Panc1 (cell line): ENCODE measurements around the gene SLC6A1. TPM values are rescaled to one million over a fixed set of nuclear protein-coding genes. Genes with fewer than 3 reads are reported as not detected.

Experiments
- ATAC-seq: fragments of 200-7000 bp; cut with Tn5 transposase; 2 replicates; pipeline ENCODE4 v1.9.1; 2020; ENCODE audit warnings: mild to moderate bottlenecking, moderate library complexity
- BruUV-seq: library from RNA; stranded (reverse); fragments of 400-500 nt; replicated peaks from 2 replicates; lab custom pipeline; 2021; lab: Mats Ljungman, UMichigan
- CTCF ChIA-PET: fragments of 300-600 bp; sonication (Branson Sonifier 250); formaldehyde crosslinking; loops from one replicate; lab custom pipeline; 2022; ENCODE audit warnings: antibody characterized with exemption; lab: Charles Lee
- POLR2A ChIA-PET: fragments of 300-600 bp; sonication (Branson Sonifier 250); formaldehyde crosslinking; loops from one replicate; lab custom pipeline; 2022; ENCODE audit warnings: antibody characterized with exemption; lab: Charles Lee
- DNase-seq: peaks from one replicate; pipeline ENCODE4 v3.0.0-alpha.2; 2010; ENCODE audit warnings: low read depth, low spot score
- H3K27ac ChIP-seq: 2 replicates; pipeline ENCODE4 v1.5.1; 2011; ENCODE audit warnings: mild to moderate bottlenecking, low read length, inconsistent platforms
- H3K27me3 ChIP-seq: fragments of 200-500 bp; sonication (Bioruptor generic); 2 replicates; pipeline ENCODE4 v1.6.0; 2014; ENCODE audit warnings: low read length, inconsistent platforms; ENCODE audit not compliant: control insufficient read depth, insufficient read depth
- H3K36me3 ChIP-seq: fragments of 200-500 bp; sonication (Bioruptor generic); 2 replicates; pipeline ENCODE4 v1.5.1; 2014; ENCODE audit warnings: inconsistent platforms, mild to moderate bottlenecking, low read length, moderate library complexity; ENCODE audit not compliant: control insufficient read depth, insufficient read depth
- H3K4me1 ChIP-seq: 2 replicates; pipeline ENCODE4 v1.5.1; 2011; ENCODE audit warnings: inconsistent platforms, mild to moderate bottlenecking, low read length, moderate library complexity; ENCODE audit not compliant: control insufficient read depth, insufficient read depth
- H3K4me3 ChIP-seq, 2 experiments: 2 replicates each; pipeline ENCODE4 v1.5.1; 2011 to 2012; ENCODE audit warnings: low read depth in 2 of 2, low read length in 2 of 2, mild to moderate bottlenecking in 2 of 2, inconsistent platforms in 1 of 2, moderate library complexity in 1 of 2
- H3K9me3 ChIP-seq: fragments of 200-500 bp; sonication (Bioruptor generic); 2 replicates; pipeline ENCODE4 v1.5.1; 2014; ENCODE audit warnings: low read depth, mild to moderate bottlenecking, inconsistent platforms, low read length, moderate library complexity; ENCODE audit not compliant: control insufficient read depth, insufficient read depth
- POLR2AphosphoS5 ChIP-seq: IDR thresholded peaks from 2 replicates; pipeline ENCODE4 v1.6.1; 2012; ENCODE audit warnings: mild to moderate bottlenecking, low read depth, low read length, moderate library complexity
- SIN3A ChIP-seq: IDR thresholded peaks from 2 replicates; pipeline ENCODE4 v1.6.1; 2012; ENCODE audit warnings: low read depth, mild to moderate bottlenecking, low read length, moderate library complexity, borderline replicate concordance; ENCODE audit not compliant: insufficient read depth
- TCF7L2 ChIP-seq: IDR thresholded peaks from 2 replicates; pipeline ENCODE4 v1.6.1; 2011; ENCODE audit warnings: mild to moderate bottlenecking, low read depth, low read length, inconsistent platforms
- in situ Hi-C: cut with HindIII; loops from 2 replicates; pipeline ENCODE4 v1.10.0; 2016; ENCODE audit warnings: low sequenced_read_pairs, low pct_unique_long_range_greater_than_20kb
- intact Hi-C: fragments of 100-400 bp; cut with micrococcal nuclease; formaldehyde crosslinking; loops from one replicate; pipeline ENCODE4 v1.10.0; 2022; ENCODE audit not compliant: unreplicated experiment
- total RNA-seq: library from RNA; stranded (reverse); gene quantifications from one replicate; pipeline ENCODE4 v1.2.1, GENCODE V29; 2021; ENCODE audit not compliant: unreplicated experiment
- TF ChIP-seq, protein P1 (sequence below): fragments of 450-650 bp; IDR thresholded peaks from 2 replicates; pipeline ENCODE4 v1.5.1; 2017; ENCODE audit warnings: mild to moderate bottlenecking
- TF ChIP-seq, protein P2 (sequence below), 2 experiments: IDR thresholded peaks; 2 replicates each; pipeline ENCODE4 v1.6.1; 2011 to 2012; ENCODE audit warnings: low read depth in 2 of 2, control low read depth in 1 of 2, low read length in 1 of 2, mild to moderate bottlenecking in 1 of 2, moderate library complexity in 1 of 2; ENCODE audit not compliant: insufficient read depth in 1 of 2

SLC6A1 gene
- total RNA-seq, 1 experiment from 2014 or later, result not detected

GRCh38 chr3:10996345-10997013 is 3.9 kb downstream of the SLC6A1 start:
- no peak for TF ChIP-seq POLR2AphosphoS5
- no peak for TF ChIP-seq SIN3A
- TF ChIP-seq, protein P1, sequence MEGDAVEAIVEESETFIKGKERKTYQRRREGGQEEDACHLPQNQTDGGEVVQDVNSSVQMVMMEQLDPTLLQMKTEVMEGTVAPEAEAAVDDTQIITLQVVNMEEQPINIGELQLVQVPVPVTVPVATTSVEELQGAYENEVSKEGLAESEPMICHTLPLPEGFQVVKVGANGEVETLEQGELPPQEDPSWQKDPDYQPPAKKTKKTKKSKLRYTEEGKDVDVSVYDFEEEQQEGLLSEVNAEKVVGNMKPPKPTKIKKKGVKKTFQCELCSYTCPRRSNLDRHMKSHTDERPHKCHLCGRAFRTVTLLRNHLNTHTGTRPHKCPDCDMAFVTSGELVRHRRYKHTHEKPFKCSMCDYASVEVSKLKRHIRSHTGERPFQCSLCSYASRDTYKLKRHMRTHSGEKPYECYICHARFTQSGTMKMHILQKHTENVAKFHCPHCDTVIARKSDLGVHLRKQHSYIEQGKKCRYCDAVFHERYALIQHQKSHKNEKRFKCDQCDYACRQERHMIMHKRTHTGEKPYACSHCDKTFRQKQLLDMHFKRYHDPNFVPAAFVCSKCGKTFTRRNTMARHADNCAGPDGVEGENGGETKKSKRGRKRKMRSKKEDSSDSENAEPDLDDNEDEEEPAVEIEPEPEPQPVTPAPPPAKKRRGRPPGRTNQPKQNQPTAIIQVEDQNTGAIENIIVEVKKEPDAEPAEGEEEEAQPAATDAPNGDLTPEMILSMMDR, result no peak
- TF ChIP-seq, protein P2, sequence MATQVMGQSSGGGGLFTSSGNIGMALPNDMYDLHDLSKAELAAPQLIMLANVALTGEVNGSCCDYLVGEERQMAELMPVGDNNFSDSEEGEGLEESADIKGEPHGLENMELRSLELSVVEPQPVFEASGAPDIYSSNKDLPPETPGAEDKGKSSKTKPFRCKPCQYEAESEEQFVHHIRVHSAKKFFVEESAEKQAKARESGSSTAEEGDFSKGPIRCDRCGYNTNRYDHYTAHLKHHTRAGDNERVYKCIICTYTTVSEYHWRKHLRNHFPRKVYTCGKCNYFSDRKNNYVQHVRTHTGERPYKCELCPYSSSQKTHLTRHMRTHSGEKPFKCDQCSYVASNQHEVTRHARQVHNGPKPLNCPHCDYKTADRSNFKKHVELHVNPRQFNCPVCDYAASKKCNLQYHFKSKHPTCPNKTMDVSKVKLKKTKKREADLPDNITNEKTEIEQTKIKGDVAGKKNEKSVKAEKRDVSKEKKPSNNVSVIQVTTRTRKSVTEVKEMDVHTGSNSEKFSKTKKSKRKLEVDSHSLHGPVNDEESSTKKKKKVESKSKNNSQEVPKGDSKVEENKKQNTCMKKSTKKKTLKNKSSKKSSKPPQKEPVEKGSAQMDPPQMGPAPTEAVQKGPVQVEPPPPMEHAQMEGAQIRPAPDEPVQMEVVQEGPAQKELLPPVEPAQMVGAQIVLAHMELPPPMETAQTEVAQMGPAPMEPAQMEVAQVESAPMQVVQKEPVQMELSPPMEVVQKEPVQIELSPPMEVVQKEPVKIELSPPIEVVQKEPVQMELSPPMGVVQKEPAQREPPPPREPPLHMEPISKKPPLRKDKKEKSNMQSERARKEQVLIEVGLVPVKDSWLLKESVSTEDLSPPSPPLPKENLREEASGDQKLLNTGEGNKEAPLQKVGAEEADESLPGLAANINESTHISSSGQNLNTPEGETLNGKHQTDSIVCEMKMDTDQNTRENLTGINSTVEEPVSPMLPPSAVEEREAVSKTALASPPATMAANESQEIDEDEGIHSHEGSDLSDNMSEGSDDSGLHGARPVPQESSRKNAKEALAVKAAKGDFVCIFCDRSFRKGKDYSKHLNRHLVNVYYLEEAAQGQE (IDR thresholded peaks at IDR 0.05; ENCODE audit: insufficient read depth in 1 of 2, low read depth in 2 of 2, low read length in 1 of 2), result no peak
- no peak for TF ChIP-seq TCF7L2
- ChIA-PET CTCF (no interaction called here), POLR2A (no interaction called here)
- no peak for ATAC-seq
- no peak overlapping the region for H3K27ac ChIP-seq
- no peaks in the 10 kb centered on the region for H3K4me1 ChIP-seq
- no peaks in the 10 kb centered on the region for H3K9me3 ChIP-seq
- no peaks in the 10 kb centered on the region for H3K36me3 ChIP-seq
- no peaks in the 10 kb centered on the region; the same call in 1 of the 2 replicates for H3K27me3 ChIP-seq
- no peak for DNase-seq
- no peak overlapping the region for H3K4me3 ChIP-seq
- in situ Hi-C loops (no loop called here), intact Hi-C loops (no loop called here)
- BruUV-seq, result no TSS peak

- peaks cover 2% of the 10 kb centered on the region; the same call in 1 of the 2 replicates for H3K27me3 ChIP-seq
- no peak overlapping the region for H3K27ac ChIP-seq
- no peaks in the 10 kb centered on the region for H3K9me3 ChIP-seq
- no TSS peak for BruUV-seq
- intact Hi-C loops, result no loop called here
- POLR2A ChIA-PET, result no interaction called here
- CTCF ChIA-PET, result no interaction called here
- in situ Hi-C loops, result no loop called here
- no peaks in the 10 kb centered on the region for H3K4me1 ChIP-seq
- no peak for TF ChIP-seq SIN3A
- no peak for TF ChIP-seq TCF7L2
- TF ChIP-seq, protein P1, result no peak
- TF ChIP-seq POLR2AphosphoS5, result no peak
- TF ChIP-seq, protein P2 (IDR thresholded peaks at IDR 0.05; ENCODE audit: insufficient read depth in 1 of 2, low read depth in 2 of 2, low read length in 1 of 2), result no peak
- DNase-seq (no peak), ATAC-seq (no peak)
- H3K4me3 ChIP-seq, result no peak overlapping the region
- H3K36me3 ChIP-seq, result no peaks in the 10 kb centered on the region
Observed at GRCh38 chr3:10997196-10997595, 4.6 kb downstream of the SLC6A1 start.
